ENCODE measurements around the gene HSD11B2.
A peak's percentile ranks its signal among the peaks of the same experiment; 100 is the strongest.

HSD11B2 gene

GRCh38 chr16:67474551-67475455, 43.9 kb downstream of the HSD11B2 start:
- H3K4me1 ChIP-seq (ENCODE audit: insufficient read depth, poor library complexity, severe bottlenecking) = peaks cover 8% of the 10 kb centered on the region
- H3K36me3 ChIP-seq (ENCODE audit: low read depth) = peaks cover 8% of the 10 kb centered on the region; the same call in 1 of the 2 replicates
- no peak for DNase-seq (ENCODE audit: low spot score)
- ATAC-seq (ENCODE audit: low read depth) = no peak
- TF ChIP-seq CTCF (IDR thresholded peaks at IDR 0.05; ENCODE audit: poor library complexity, severe bottlenecking) = no peak
- H3K27ac ChIP-seq (ENCODE audit: poor library complexity, severe bottlenecking) = no peak overlapping the region
- no peaks in the 10 kb centered on the region for H3K9me3 ChIP-seq (ENCODE audit: severe bottlenecking)
- H3K4me3 ChIP-seq (ENCODE audit: severe bottlenecking) = no peak overlapping the region
- no peaks in the 10 kb centered on the region for H3K27me3 ChIP-seq (ENCODE audit: insufficient read depth, poor library complexity, severe bottlenecking)

- DNase-seq (ENCODE audit: low spot score) (no peak), ATAC-seq (ENCODE audit: low read depth) (no peak)
- H3K27me3 ChIP-seq (ENCODE audit: insufficient read depth, poor library complexity, severe bottlenecking) = no peaks in the 10 kb centered on the region
- H3K9me3 ChIP-seq (ENCODE audit: severe bottlenecking) = no peaks in the 10 kb centered on the region
- no peak overlapping the region for H3K27ac ChIP-seq (ENCODE audit: poor library complexity, severe bottlenecking)
- peaks cover 6% of the 10 kb centered on the region; the same call in 1 of the 2 replicates for H3K36me3 ChIP-seq (ENCODE audit: low read depth)
- H3K4me3 ChIP-seq (ENCODE audit: severe bottlenecking) = no peak overlapping the region
- H3K4me1 ChIP-seq (ENCODE audit: insufficient read depth, poor library complexity, severe bottlenecking) = peaks cover 14% of the 10 kb centered on the region
- no peak for TF ChIP-seq CTCF (IDR thresholded peaks at IDR 0.05; ENCODE audit: poor library complexity, severe bottlenecking)
Observed at GRCh38 chr16:67477960-67478554, 47.1 kb downstream of the HSD11B2 start.

- no peaks in the 10 kb centered on the region for H3K27me3 ChIP-seq (ENCODE audit: insufficient read depth, poor library complexity, severe bottlenecking)
- DNase-seq (ENCODE audit: low spot score) (peak; percentile 97), ATAC-seq (ENCODE audit: low read depth) (peak; percentile 87)
- peak within 1 kb of the TSS; percentile 52 for H3K27ac ChIP-seq (ENCODE audit: poor library complexity, severe bottlenecking)
- peaks cover 14% of the 10 kb centered on the region for H3K4me1 ChIP-seq (ENCODE audit: insufficient read depth, poor library complexity, severe bottlenecking)
- H3K4me3 ChIP-seq (ENCODE audit: severe bottlenecking) = peak within 1 kb of the TSS; percentile 54
- no peaks in the 10 kb centered on the region for H3K9me3 ChIP-seq (ENCODE audit: severe bottlenecking)
- H3K36me3 ChIP-seq (ENCODE audit: low read depth) = no peaks in the 10 kb centered on the region
- TF ChIP-seq CTCF (IDR thresholded peaks at IDR 0.05; ENCODE audit: poor library complexity, severe bottlenecking) = peak; percentile 97
Observed at GRCh38 chr16:67480833-67481560, 50.1 kb downstream of the HSD11B2 start, which contains the start of gene ATP6V0D1. Gene ATP6V0D1 (minus strand): TSS chr16:67481157. CDS start chr16:67481086, 71 bp downstream.

- Histone ChIP-seq H3K27me3 (ENCODE audit: insufficient read depth, poor library complexity, severe bottlenecking) (no peaks in the 10 kb centered on the region), H3K36me3 (ENCODE audit: low read depth) (no peaks in the 10 kb centered on the region), H3K27ac (ENCODE audit: poor library complexity, severe bottlenecking) (no peak overlapping the region), H3K4me1 (ENCODE audit: insufficient read depth, poor library complexity, severe bottlenecking) (peaks cover 14% of the 10 kb centered on the region), H3K9me3 (ENCODE audit: severe bottlenecking) (no peaks in the 10 kb centered on the region), H3K4me3 (ENCODE audit: severe bottlenecking) (peak overlapping the region; percentile 54)
- no peak for TF ChIP-seq CTCF (IDR thresholded peaks at IDR 0.05; ENCODE audit: poor library complexity, severe bottlenecking)
- no peak for DNase-seq (ENCODE audit: low spot score)
- ATAC-seq (ENCODE audit: low read depth) = no peak; the same call in 2 of the 3 replicates
Observed at GRCh38 chr16:67481561-67482232, 50.8 kb downstream of the HSD11B2 start.

Measured in RWPE2 (cell line).